ENCODE measurements around the gene TIMM23B. TPM values are rescaled to one million over a fixed set of nuclear protein-coding genes. Genes with fewer than 3 reads are reported as not detected.

Gene TIMM23B
- total and polyA plus RNA-seq, 9 donors, result 8.7 to 26.8 (median 15.1) TPM

DNA sequence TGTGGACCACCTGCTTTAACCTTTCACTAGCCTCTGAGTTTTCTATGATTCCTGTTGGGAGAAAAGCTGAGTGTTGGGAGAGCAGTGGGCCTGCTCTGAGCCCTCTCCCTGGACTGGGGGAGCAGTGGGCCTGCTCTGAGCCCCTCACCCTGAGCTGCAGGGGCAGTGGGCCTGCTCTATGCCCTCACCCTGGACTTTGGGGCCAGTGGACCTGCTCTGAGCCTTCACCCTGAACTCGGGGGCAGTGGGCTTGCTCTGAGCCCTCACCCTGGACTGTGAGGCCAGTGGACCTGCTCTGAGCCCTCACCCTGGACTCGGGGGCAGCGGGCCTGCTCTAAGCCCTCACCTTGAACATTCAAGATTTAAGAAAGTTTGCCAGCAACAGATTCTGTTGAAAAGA lies 79.8 kb downstream of the TIMM23B start:
- Histone ChIP-seq H3K27me3 (no peaks in the 10 kb centered on the region), H3K4me3 (no peak overlapping the region), H3K9me3 (no peaks in the 10 kb centered on the region), H3K36me3 (no peaks in the 10 kb centered on the region), H3K4me1 (ENCODE audit: insufficient read depth) (no peaks in the 10 kb centered on the region), H3K27ac (no peak overlapping the region)
- WGBS, 3 donors, result 60 to 82% (median 76%) methylated on average over 3 of the region's 3 CpGs
- TF ChIP-seq EP300 (IDR thresholded peaks at IDR 0.05) (no peak), POLR2A (IDR thresholded peaks at IDR 0.05) (no peak), CTCF (IDR thresholded peaks at IDR 0.05) (no peak)
- intact Hi-C loops (cut with DNase I), result loop anchor here in 1 of 4 donors (10.0 kb wide), 1 partner anchor 133 kb away; no protein-coding TSS in a partner anchor
- no peak for DNase-seq

Small RNA genes within 50 kb of the gene (small RNA-seq; reads per million reads assigned to genes)
- gene RNA5SP317, result not detected
- not detected for gene SNORA74C-2

Other genes with a start within 250 kb of the TIMM23B start
- gene OGDHL, start 179.7 kb upstream of the TIMM23B start, total RNA-seq, result 1 to 10 TPM in 5 of 7 donors, under 1 TPM in 2; 0.60 to 3.3 (median 2.7) TPM
- 1 to 10 TPM in 1 of 2 donors, under 1 TPM in 1; 0.60 to 1.9 TPM for gene OGDHL, start 179.7 kb upstream of the TIMM23B start, polyA plus RNA-seq
- 10 to 100 TPM; 17.6 to 33.3 (median 28.6) TPM for gene PARG, start within 50 bp of the TIMM23B start, total RNA-seq
- 10 to 100 TPM in 1 of 2 donors, 1 to 10 TPM in 1; 8.1 to 10.5 TPM for gene PARG, start within 50 bp of the TIMM23B start, polyA plus RNA-seq
- gene AGAP6, start 46.4 kb downstream of the TIMM23B start, total RNA-seq, result 10 to 100 TPM in 5 of 7 donors, 1 to 10 TPM in 2; 9.1 to 20.9 (median 10.2) TPM
- gene AGAP6, start 46.4 kb downstream of the TIMM23B start, polyA plus RNA-seq, result 1 to 10 TPM; 7.3 to 9.3 TPM
- gene WASHC2A, start 125.9 kb downstream of the TIMM23B start, total RNA-seq, result 10 to 100 TPM; 23.6 to 46.3 (median 37.0) TPM
- gene WASHC2A, start 125.9 kb downstream of the TIMM23B start, polyA plus RNA-seq, result 10 to 100 TPM; 23.2 to 56.1 TPM